Measurements from ENCODE around the gene EXOC3.

GRCh38 chr5:404666-405241 lies 38.2 kb upstream of the EXOC3 start:
- no peak for TF ChIP-seq SMC3 (IDR thresholded peaks at IDR 0.05; ENCODE audit: low read depth, low read length)
- TF ChIP-seq RAD21 (IDR thresholded peaks at IDR 0.05; ENCODE audit: low read length): no peak
- no peak for TF ChIP-seq CTCF (conservative IDR thresholded peaks at IDR 0.05; ENCODE audit: low read depth, low read length)
- TF ChIP-seq CEBPB (IDR thresholded peaks at IDR 0.05; ENCODE audit: low read depth, low read length): no peak
- no peak for TF ChIP-seq RFX5 (IDR thresholded peaks at IDR 0.05; ENCODE audit: low read depth, low read length)
- TF ChIP-seq RCOR1 (IDR thresholded peaks at IDR 0.05; ENCODE audit: insufficient replicate concordance, low read length): no peak
- no peak for TF ChIP-seq POLR2A (IDR thresholded peaks at IDR 0.05; ENCODE audit: low read depth, low read length)
- no peak for TF ChIP-seq ELK1 (IDR thresholded peaks at IDR 0.05; ENCODE audit: borderline replicate concordance, low read depth, low read length)
- TF ChIP-seq, protein P1, sequence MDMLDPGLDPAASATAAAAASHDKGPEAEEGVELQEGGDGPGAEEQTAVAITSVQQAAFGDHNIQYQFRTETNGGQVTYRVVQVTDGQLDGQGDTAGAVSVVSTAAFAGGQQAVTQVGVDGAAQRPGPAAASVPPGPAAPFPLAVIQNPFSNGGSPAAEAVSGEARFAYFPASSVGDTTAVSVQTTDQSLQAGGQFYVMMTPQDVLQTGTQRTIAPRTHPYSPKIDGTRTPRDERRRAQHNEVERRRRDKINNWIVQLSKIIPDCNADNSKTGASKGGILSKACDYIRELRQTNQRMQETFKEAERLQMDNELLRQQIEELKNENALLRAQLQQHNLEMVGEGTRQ (IDR thresholded peaks at IDR 0.05; ENCODE audit: low read depth, low read length): no peak
